K562 (cell line): ENCODE results near the gene SCMH1. TPM values are rescaled to one million over a fixed set of nuclear protein-coding genes. Genes with fewer than 3 reads are reported as not detected.

ENCODE experiments used
- ATAC-seq: fragments of 200-7000 bp; cut with Tn5 transposase; 3 replicates; pipeline ENCODE4 v1.9.1; 2020; ENCODE audit warnings: moderate library complexity
- BruUV-seq: library from RNA; stranded (reverse); fragments of 400-500 nt; replicated peaks from 2 replicates; lab custom pipeline; 2021; lab: Mats Ljungman, UMichigan
- CTCF ChIA-PET: fragments of 300-600 bp; formaldehyde crosslinking; extraction: SDS; loops from one replicate; lab custom pipeline; 2021; ENCODE audit warnings: low intra/inter-chr PET ratio; lab: Yijun Ruan, JAX
- POLR2A ChIA-PET: fragments of 300-600, 350-650 bp; sonication (Branson Sonifier 250); formaldehyde crosslinking; extraction: SDS; loops from one replicate; lab custom pipeline; 2021; ENCODE audit warnings: antibody characterized with exemption, inconsistent platforms; lab: Yijun Ruan, JAX
- DNase-seq, 4 experiments: peaks; one replicate each; pipeline versions ENCODE4 v3.0.0 to v3.0.0-alpha.2; 2011 to 2018; ENCODE audit warnings: low spot score in 3 of 4, mixed read lengths in 3 of 4; ENCODE audit errors: extremely low read depth in 1 of 4
- FAIRE-seq: peaks from 2 replicates; lab custom pipeline; 2011; peaks lifted over from hg19 to GRCh38; lab: Jason Lieb, UNC
- H2AFZ ChIP-seq: 2 replicates; pipeline ENCODE4 v1.6.0; 2011; ENCODE audit warnings: low read depth, low read length, control low read depth, inconsistent platforms
- H3K27ac ChIP-seq: fragments of 200-600 bp; 3 replicates; pipeline ENCODE4 v1.8.0; 2011; ENCODE audit warnings: low read depth, mild to moderate bottlenecking, control low read depth, inconsistent platforms, low read length, moderate library complexity, mixed read lengths; ENCODE audit errors: extremely low read depth
- H3K27me3 ChIP-seq, 2 experiments: fragments of 300-600 bp in 1 of 2; 2 replicates in 1 of 2; 3 replicates in 1 of 2; pipeline versions ENCODE4 v1.6.0 to v1.8.0; 2011; ENCODE audit warnings: inconsistent platforms in 2 of 2, low read length in 2 of 2, mild to moderate bottlenecking in 1 of 2, mixed read lengths in 1 of 2, moderate library complexity in 1 of 2; ENCODE audit not compliant: control insufficient read depth in 2 of 2, insufficient read depth in 2 of 2
- H3K36me3 ChIP-seq: fragments of 300-600 bp; 3 replicates; pipeline ENCODE4 v1.8.0; 2011; ENCODE audit warnings: mild to moderate bottlenecking, low read length, inconsistent platforms; ENCODE audit not compliant: control insufficient read depth, insufficient read depth
- H3K4me1 ChIP-seq, 2 experiments: fragments of 200-600 bp in 1 of 2; replicated peaks in 1 of 2; 2 replicates in 1 of 2; 3 replicates in 1 of 2; pipeline versions ENCODE4 v1.5.1 to v1.8.0; 2011; ENCODE audit warnings: inconsistent platforms in 2 of 2, low read length in 2 of 2, mild to moderate bottlenecking in 1 of 2, mixed read lengths in 1 of 2, moderate library complexity in 1 of 2; ENCODE audit not compliant: control insufficient read depth in 2 of 2, insufficient read depth in 2 of 2
- H3K4me2 ChIP-seq: 2 replicates; pipeline ENCODE4 v1.6.1; 2011; ENCODE audit warnings: low read length, control low read depth, inconsistent platforms, mixed read lengths; ENCODE audit not compliant: insufficient read depth
- H3K4me3 ChIP-seq: fragments of 200-600 bp; sonication (generic), shearing (Covaris generic); 2 replicates; pipeline ENCODE4 v1.5.1; 2016; ENCODE audit warnings: control low read depth, inconsistent platforms
- H3K79me2 ChIP-seq: fragments of 200-600 bp; 3 replicates; pipeline ENCODE4 v1.8.0; 2011; ENCODE audit warnings: low read length, inconsistent platforms; ENCODE audit not compliant: control insufficient read depth, insufficient read depth
- H3K9ac ChIP-seq, 2 experiments: 2 replicates each; pipeline versions ENCODE4 v1.6.0 to v1.6.1; 2011; ENCODE audit warnings: low read depth in 2 of 2, low read length in 2 of 2, control low read depth in 1 of 2, inconsistent platforms in 1 of 2, mild to moderate bottlenecking in 1 of 2, mixed read lengths in 1 of 2; ENCODE audit not compliant: insufficient read depth in 1 of 2
- H3K9me1 ChIP-seq: one replicate; pipeline ENCODE4 v1.6.0; 2011; ENCODE audit warnings: inconsistent platforms, mild to moderate bottlenecking, low read length, moderate library complexity; ENCODE audit not compliant: control insufficient read depth, insufficient read depth
- H3K9me3 ChIP-seq: replicated peaks from 2 replicates; pipeline ENCODE4 v1.5.1; 2011; ENCODE audit warnings: low read depth, low read length, inconsistent platforms; ENCODE audit not compliant: control insufficient read depth, insufficient read depth
- H4K20me1 ChIP-seq: replicated peaks from 2 replicates; pipeline ENCODE4 v1.6.1; 2011; ENCODE audit warnings: low read length, inconsistent platforms, mixed read lengths; ENCODE audit not compliant: control insufficient read depth, insufficient read depth
- CBFA2T2 ChIP-seq: fragments of 450-650 bp; conservative IDR thresholded peaks from 2 replicates; pipeline ENCODE4 v1.6.1; 2017; ENCODE audit warnings: mild to moderate bottlenecking
- FOS ChIP-seq: IDR thresholded peaks from 3 replicates; pipeline ENCODE4 v1.6.1; 2011; ENCODE audit not compliant: insufficient read length; ENCODE audit errors: extremely low read depth
- HBP1 ChIP-seq: fragments of 450-650 bp; formaldehyde crosslinking; IDR thresholded peaks from 2 replicates; pipeline ENCODE4 v1.4.0; 2022; ENCODE audit warnings: missing genetic modification characterization
- HDAC1 ChIP-seq, 2 experiments: fragments of 450-650 bp; IDR thresholded peaks; 2 replicates each; pipeline ENCODE4 v1.6.1; 2016 to 2017; ENCODE audit warnings: inconsistent platforms in 1 of 2, mild to moderate bottlenecking in 1 of 2, moderate library complexity in 1 of 2
- KLF13 ChIP-seq: fragments of 450-650 bp; IDR thresholded peaks from 2 replicates; pipeline ENCODE4 v1.6.1; 2016; ENCODE audit warnings: missing genetic modification characterization, low read depth, mild to moderate bottlenecking, missing compliant biosample characterization, moderate library complexity, borderline replicate concordance
- ZBTB49 ChIP-seq: sonication (generic); formaldehyde crosslinking; IDR thresholded peaks from 2 replicates; pipeline ENCODE4 v1.8.0; 2022; ENCODE audit warnings: missing genetic modification reagents, mild to moderate bottlenecking, borderline replicate concordance
- ZNF280B ChIP-seq: fragments of 250-450 bp; sonication (Bioruptor Pico); IDR thresholded peaks from 2 replicates; pipeline ENCODE4 v1.5.1; 2021; ENCODE audit warnings: mild to moderate bottlenecking
- ZSCAN29 ChIP-seq: fragments of 450-650 bp; IDR thresholded peaks from 2 replicates; pipeline ENCODE4 v1.6.1; 2017
- WGBS: fragments of 100-300 bp; shearing (Covaris generic); methylation state at CpG from one replicate; pipeline ENCODE4 v1.1.6; 2016; ENCODE audit warnings: low coverage, mixed read lengths; ENCODE audit not compliant: insufficient coverage; ENCODE audit errors: missing lambda C conversion rate; 5-methylcytosine and 5-hydroxymethylcytosine counted together
- in situ Hi-C: fragments of 300-500 bp; cut with MboI; formaldehyde crosslinking; loops from 4 replicates; pipeline ENCODE4 v1.15.0; 2018; ENCODE audit warnings: inconsistent platforms, mixed read lengths
- intact Hi-C: fragments of 100-400 bp; cut with micrococcal nuclease; formaldehyde crosslinking; loops from 2 replicates; pipeline ENCODE4 v1.14.2; 2022
- polyA plus RNA-seq, 8 experiments: library from polyadenylated mRNA; depleted of rRNA in 4 of 8; stranded (reverse) in 5 of 8; unstranded in 3 of 8; fragments of >200 nt; fragmentation: Nextera tagmentation in 2 of 8; fragmentation: Illumina TruSeq in 1 of 8; extraction: Ambion mirVana in 2 of 8; extraction: Trizol in 1 of 8; gene quantifications; 2 replicates each; pipeline versions ENCODE4 v1.2.1 to v1.2.3, GENCODE V29; 2011 to 2014; ENCODE audit warnings: inconsistent platforms in 1 of 8, missing spikeins in 1 of 8
- total RNA-seq, 7 experiments: library from RNA; depleted of rRNA in 6 of 7; stranded (reverse); fragments of >200 nt in 6 of 7; fragmentation: Illumina TruSeq in 2 of 7; extraction: Trizol in 2 of 7; gene quantifications; 2 replicates each; pipeline versions ENCODE4 v1.2.1 to v1.2.3, GENCODE V29; 2011 to 2021; ENCODE audit warnings: low replicate concordance in 1 of 7

The SCMH1 gene
- total and polyA plus RNA-seq, 9 of the 15 experiments (the other 6 are each of a cell fraction or from before 2014, with no cell fraction given), result 8.5 to 37.0 (median 26.8) TPM

- FAIRE-seq, result no peak
- no peak overlapping the region for H2AFZ ChIP-seq
- H3K79me2 ChIP-seq, result peaks cover 22% of the 10 kb centered on the region
- H3K9me3 ChIP-seq, result no peaks in the 10 kb centered on the region
- H3K4me3 ChIP-seq, result no peak overlapping the region
- H3K36me3 ChIP-seq, result 0 out of 3 replicates have a peak, but pooled peaks cover 2% of the 10 kb centered on the region
- ATAC-seq, result no peak
- H4K20me1 ChIP-seq, result no peaks in the 10 kb centered on the region
- peaks cover 0 to 4% of the 10 kb centered on the region in 2 experiments; a peak in 2 of 5 replicates for H3K4me1 ChIP-seq
- DNase-seq, result no peak
- intact Hi-C loops, result no loop called here
- no peak overlapping the region for H3K9ac ChIP-seq
- BruUV-seq, result no TSS peak
- WGBS, result 75% methylated on average over 3 of the region's 3 CpGs
- POLR2A ChIA-PET, result no interaction called here
- no peaks in the 10 kb centered on the region for H3K27me3 ChIP-seq
- CTCF ChIA-PET, result no interaction called here
- H3K4me2 ChIP-seq, result no peak overlapping the region
- TF ChIP-seq ZBTB49 (CRISPR knock-in tag) (no peak), CBFA2T2 (no peak), KLF13 (tag) (no peak), FOS (no peak), ZSCAN29 (no peak), HDAC1 (IDR thresholded peaks at IDR 0.05) (no peak), ZNF280B (CRISPR knock-in tag) (no peak), HBP1 (CRISPR knock-in tag) (no peak)
- TF ChIP-seq, all 486 proteins: peak for 0
- Histone ChIP-seq H3K9me1 (no peaks in the 10 kb centered on the region), H3K27ac (no peak overlapping the region)
- in situ Hi-C loops, result no loop called here
Measured at GRCh38 chr1:41225495-41225894, 16.6 kb downstream of the SCMH1 start.
